ENCODE measurements around the gene CAPN8. TPM values are rescaled to one million over a fixed set of nuclear protein-coding genes. Genes with fewer than 3 reads are reported as not detected.

The CAPN8 gene
- total and polyA plus RNA-seq, 4 donors = 0.08 to 0.16 TPM; not detected in 2

DNA sequence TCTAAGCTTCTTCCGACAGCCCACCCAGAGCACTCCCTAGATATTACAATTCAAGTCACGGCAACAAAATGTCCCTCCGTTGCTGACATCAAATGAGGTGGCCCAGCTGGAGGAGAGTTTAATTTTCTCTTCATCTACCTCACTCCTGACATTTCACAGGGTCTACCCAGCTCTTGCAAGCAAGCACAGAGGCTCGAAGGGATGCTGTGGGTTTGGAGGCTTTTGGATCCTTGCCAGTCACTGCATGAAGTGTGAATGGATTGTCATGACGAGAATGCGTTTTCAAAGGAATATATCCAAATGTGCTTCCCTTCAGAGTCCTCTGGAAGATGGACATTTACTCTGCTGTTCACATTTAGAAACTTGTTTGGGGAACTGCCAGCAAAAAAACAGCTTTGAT is 33.5 kb downstream of the CAPN8 start:
- TF ChIP-seq, protein P1, sequence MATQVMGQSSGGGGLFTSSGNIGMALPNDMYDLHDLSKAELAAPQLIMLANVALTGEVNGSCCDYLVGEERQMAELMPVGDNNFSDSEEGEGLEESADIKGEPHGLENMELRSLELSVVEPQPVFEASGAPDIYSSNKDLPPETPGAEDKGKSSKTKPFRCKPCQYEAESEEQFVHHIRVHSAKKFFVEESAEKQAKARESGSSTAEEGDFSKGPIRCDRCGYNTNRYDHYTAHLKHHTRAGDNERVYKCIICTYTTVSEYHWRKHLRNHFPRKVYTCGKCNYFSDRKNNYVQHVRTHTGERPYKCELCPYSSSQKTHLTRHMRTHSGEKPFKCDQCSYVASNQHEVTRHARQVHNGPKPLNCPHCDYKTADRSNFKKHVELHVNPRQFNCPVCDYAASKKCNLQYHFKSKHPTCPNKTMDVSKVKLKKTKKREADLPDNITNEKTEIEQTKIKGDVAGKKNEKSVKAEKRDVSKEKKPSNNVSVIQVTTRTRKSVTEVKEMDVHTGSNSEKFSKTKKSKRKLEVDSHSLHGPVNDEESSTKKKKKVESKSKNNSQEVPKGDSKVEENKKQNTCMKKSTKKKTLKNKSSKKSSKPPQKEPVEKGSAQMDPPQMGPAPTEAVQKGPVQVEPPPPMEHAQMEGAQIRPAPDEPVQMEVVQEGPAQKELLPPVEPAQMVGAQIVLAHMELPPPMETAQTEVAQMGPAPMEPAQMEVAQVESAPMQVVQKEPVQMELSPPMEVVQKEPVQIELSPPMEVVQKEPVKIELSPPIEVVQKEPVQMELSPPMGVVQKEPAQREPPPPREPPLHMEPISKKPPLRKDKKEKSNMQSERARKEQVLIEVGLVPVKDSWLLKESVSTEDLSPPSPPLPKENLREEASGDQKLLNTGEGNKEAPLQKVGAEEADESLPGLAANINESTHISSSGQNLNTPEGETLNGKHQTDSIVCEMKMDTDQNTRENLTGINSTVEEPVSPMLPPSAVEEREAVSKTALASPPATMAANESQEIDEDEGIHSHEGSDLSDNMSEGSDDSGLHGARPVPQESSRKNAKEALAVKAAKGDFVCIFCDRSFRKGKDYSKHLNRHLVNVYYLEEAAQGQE (IDR thresholded peaks at IDR 0.05) = no peak
- TF ChIP-seq HNF4G (IDR thresholded peaks at IDR 0.05) (no peak), FOXA2 (IDR thresholded peaks at IDR 0.05) (no peak), YY1 (IDR thresholded peaks at IDR 0.05) (no peak), TAF1 (conservative IDR thresholded peaks at IDR 0.05) (no peak), JUND (IDR thresholded peaks at IDR 0.05) (no peak), EGR1 (IDR thresholded peaks at IDR 0.05; ENCODE audit: low read depth in 2 of 2) (no peak), FOXA1 (IDR thresholded peaks at IDR 0.05) (no peak), RAD21 (IDR thresholded peaks at IDR 0.05) (no peak), RXRA (IDR thresholded peaks at IDR 0.05) (no peak)
- TF ChIP-seq, protein P2, sequence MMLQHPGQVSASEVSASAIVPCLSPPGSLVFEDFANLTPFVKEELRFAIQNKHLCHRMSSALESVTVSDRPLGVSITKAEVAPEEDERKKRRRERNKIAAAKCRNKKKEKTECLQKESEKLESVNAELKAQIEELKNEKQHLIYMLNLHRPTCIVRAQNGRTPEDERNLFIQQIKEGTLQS (IDR thresholded peaks at IDR 0.05) = no peak
- H3K27me3 ChIP-seq (ENCODE audit: control insufficient read depth in 4 of 4, insufficient read depth in 4 of 4, low read length in 3 of 4) = no peaks in the 10 kb centered on the region
- no peak for DNase-seq (ENCODE audit: low spot score)
- no peak overlapping the region for H3K4me3 ChIP-seq (ENCODE audit: low read depth in 1 of 3, low read length in 3 of 3)
- H3K27ac ChIP-seq (ENCODE audit: low read depth in 1 of 2, low read length in 2 of 2) = no peak overlapping the region
- no peak overlapping the region for H3K9ac ChIP-seq (ENCODE audit: low read depth in 1 of 2, low read length in 2 of 2)
- 65% methylated on average over 6 of the region's 6 CpGs for WGBS
- peaks cover 0 to 3% (median 0%) of the 10 kb centered on the region in 4 donors for H3K9me3 ChIP-seq (ENCODE audit: control insufficient read depth in 4 of 4, low read length in 3 of 4)
- no peaks in the 10 kb centered on the region for H3K36me3 ChIP-seq (ENCODE audit: control insufficient read depth in 4 of 4, insufficient read depth in 3 of 4, low read depth in 1 of 4, low read length in 3 of 4)
- H3K4me1 ChIP-seq (ENCODE audit: control insufficient read depth in 4 of 4, insufficient read depth in 4 of 4, low read length in 3 of 4) = peaks cover 4 to 12% (median 6%) of the 10 kb centered on the region in 4 donors

DNA sequence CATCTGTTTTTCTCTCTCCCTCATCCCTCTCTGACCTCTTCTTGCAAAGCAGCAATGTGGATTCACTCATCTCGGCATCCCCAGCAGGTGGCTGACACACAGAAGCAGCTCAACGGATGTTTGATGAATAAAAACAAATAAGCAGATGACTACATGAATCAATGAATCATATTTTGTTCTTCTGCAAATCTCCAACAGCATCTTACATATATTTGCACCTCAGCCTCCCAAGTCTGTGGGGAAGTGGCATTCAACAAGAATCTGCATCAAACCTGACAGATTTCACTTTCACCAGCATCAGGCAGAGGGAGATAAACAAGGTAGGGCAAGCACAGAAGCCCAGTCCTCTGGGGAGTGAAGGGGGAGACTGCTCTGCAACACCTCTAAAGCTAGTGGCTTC is 34.0 kb downstream of the CAPN8 start:
- Histone ChIP-seq H3K27me3 (ENCODE audit: control insufficient read depth in 4 of 4, insufficient read depth in 4 of 4, low read length in 3 of 4) (no peaks in the 10 kb centered on the region), H3K4me3 (ENCODE audit: low read depth in 1 of 3, low read length in 3 of 3) (no peak overlapping the region), H3K36me3 (ENCODE audit: control insufficient read depth in 4 of 4, insufficient read depth in 3 of 4, low read depth in 1 of 4, low read length in 3 of 4) (no peaks in the 10 kb centered on the region), H3K9ac (ENCODE audit: low read depth in 1 of 2, low read length in 2 of 2) (no peak overlapping the region), H3K9me3 (ENCODE audit: control insufficient read depth in 4 of 4, low read length in 3 of 4) (peaks cover 0 to 3% (median 0%) of the 10 kb centered on the region in 4 donors), H3K4me1 (ENCODE audit: control insufficient read depth in 4 of 4, insufficient read depth in 4 of 4, low read length in 3 of 4) (peaks cover 4 to 12% (median 6%) of the 10 kb centered on the region in 4 donors), H3K27ac (ENCODE audit: low read depth in 1 of 2, low read length in 2 of 2) (no peak overlapping the region)
- no peak for TF ChIP-seq JUND (IDR thresholded peaks at IDR 0.05)
- no peak for TF ChIP-seq GABPA (IDR thresholded peaks at IDR 0.05 in 1 of 2, conservative IDR thresholded peaks at IDR 0.05 in 1 of 2)
- TF ChIP-seq FOXA1 (IDR thresholded peaks at IDR 0.05) = no peak
- TF ChIP-seq, protein P3, sequence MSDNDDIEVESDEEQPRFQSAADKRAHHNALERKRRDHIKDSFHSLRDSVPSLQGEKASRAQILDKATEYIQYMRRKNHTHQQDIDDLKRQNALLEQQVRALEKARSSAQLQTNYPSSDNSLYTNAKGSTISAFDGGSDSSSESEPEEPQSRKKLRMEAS (IDR thresholded peaks at IDR 0.05) = no peak
- no peak for TF ChIP-seq NR2F2 (IDR thresholded peaks at IDR 0.05)
- TF ChIP-seq HNF4G (IDR thresholded peaks at IDR 0.05) = no peak
- TF ChIP-seq, protein P4, sequence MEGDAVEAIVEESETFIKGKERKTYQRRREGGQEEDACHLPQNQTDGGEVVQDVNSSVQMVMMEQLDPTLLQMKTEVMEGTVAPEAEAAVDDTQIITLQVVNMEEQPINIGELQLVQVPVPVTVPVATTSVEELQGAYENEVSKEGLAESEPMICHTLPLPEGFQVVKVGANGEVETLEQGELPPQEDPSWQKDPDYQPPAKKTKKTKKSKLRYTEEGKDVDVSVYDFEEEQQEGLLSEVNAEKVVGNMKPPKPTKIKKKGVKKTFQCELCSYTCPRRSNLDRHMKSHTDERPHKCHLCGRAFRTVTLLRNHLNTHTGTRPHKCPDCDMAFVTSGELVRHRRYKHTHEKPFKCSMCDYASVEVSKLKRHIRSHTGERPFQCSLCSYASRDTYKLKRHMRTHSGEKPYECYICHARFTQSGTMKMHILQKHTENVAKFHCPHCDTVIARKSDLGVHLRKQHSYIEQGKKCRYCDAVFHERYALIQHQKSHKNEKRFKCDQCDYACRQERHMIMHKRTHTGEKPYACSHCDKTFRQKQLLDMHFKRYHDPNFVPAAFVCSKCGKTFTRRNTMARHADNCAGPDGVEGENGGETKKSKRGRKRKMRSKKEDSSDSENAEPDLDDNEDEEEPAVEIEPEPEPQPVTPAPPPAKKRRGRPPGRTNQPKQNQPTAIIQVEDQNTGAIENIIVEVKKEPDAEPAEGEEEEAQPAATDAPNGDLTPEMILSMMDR (IDR thresholded peaks at IDR 0.05; ENCODE audit: low read depth, low read length, missing input control) = no peak
- no peak for TF ChIP-seq SP1 (IDR thresholded peaks at IDR 0.05)
- TF ChIP-seq, protein P5, sequence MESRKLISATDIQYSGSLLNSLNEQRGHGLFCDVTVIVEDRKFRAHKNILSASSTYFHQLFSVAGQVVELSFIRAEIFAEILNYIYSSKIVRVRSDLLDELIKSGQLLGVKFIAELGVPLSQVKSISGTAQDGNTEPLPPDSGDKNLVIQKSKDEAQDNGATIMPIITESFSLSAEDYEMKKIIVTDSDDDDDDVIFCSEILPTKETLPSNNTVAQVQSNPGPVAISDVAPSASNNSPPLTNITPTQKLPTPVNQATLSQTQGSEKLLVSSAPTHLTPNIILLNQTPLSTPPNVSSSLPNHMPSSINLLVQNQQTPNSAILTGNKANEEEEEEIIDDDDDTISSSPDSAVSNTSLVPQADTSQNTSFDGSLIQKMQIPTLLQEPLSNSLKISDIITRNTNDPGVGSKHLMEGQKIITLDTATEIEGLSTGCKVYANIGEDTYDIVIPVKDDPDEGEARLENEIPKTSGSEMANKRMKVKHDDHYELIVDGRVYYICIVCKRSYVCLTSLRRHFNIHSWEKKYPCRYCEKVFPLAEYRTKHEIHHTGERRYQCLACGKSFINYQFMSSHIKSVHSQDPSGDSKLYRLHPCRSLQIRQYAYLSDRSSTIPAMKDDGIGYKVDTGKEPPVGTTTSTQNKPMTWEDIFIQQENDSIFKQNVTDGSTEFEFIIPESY (IDR thresholded peaks at IDR 0.05) = no peak
- no peak for TF ChIP-seq YY1 (IDR thresholded peaks at IDR 0.05)
- WGBS = 48% methylated on average over 2 of the region's 2 CpGs
- no peak for DNase-seq (ENCODE audit: low spot score)
